ENCODE measurements around the gene PLXNA2.

Gene PLXNA2

GRCh38 chr1:208111646-208112190 is 132.5 kb downstream of the PLXNA2 start:
- DNase-seq = no peak

GRCh38 chr1:208110296-208110695 is 133.9 kb downstream of the PLXNA2 start:
- no peak for DNase-seq

- DNase-seq = no peak
Observed at GRCh38 chr1:208108646-208109330, 135.4 kb downstream of the PLXNA2 start.

GRCh38 chr1:208108213-208108608 is 136.0 kb downstream of the PLXNA2 start:
- DNase-seq = no peak

- no peak for DNase-seq
Observed at GRCh38 chr1:208107425-208108212, 136.6 kb downstream of the PLXNA2 start.

- no peak for DNase-seq
Observed at GRCh38 chr1:208106218-208106617, 138.0 kb downstream of the PLXNA2 start.

GRCh38 chr1:208105756-208106155 is 138.4 kb downstream of the PLXNA2 start:
- DNase-seq = no peak

- DNase-seq = no peak
Observed at GRCh38 chr1:208103597-208104513, 140.3 kb downstream of the PLXNA2 start.

GRCh38 chr1:208101661-208102431 is 142.3 kb downstream of the PLXNA2 start:
- no peak for DNase-seq

- no peak for DNase-seq
Observed at GRCh38 chr1:208100906-208101305, 143.3 kb downstream of the PLXNA2 start.

- DNase-seq = no peak
Observed at GRCh38 chr1:208100106-208100505, 144.1 kb downstream of the PLXNA2 start.

GRCh38 chr1:208098773-208099172 is 145.4 kb downstream of the PLXNA2 start:
- no peak for DNase-seq

GRCh38 chr1:208093754-208094719 is 150.1 kb downstream of the PLXNA2 start:
- peak; percentile 62 for DNase-seq

GRCh38 chr1:208093046-208093445 is 151.1 kb downstream of the PLXNA2 start:
- no peak for DNase-seq

GRCh38 chr1:208090388-208091301 is 153.5 kb downstream of the PLXNA2 start:
- DNase-seq = no peak

GRCh38 chr1:208089761-208090370 is 154.3 kb downstream of the PLXNA2 start:
- no peak for DNase-seq

- DNase-seq = no peak
Observed at GRCh38 chr1:208089149-208089548, 155.0 kb downstream of the PLXNA2 start.

- DNase-seq = no peak
Observed at GRCh38 chr1:208088319-208088718, 155.9 kb downstream of the PLXNA2 start.
